ENCODE data around the gene COL25A1. TPM values are rescaled to one million over a fixed set of nuclear protein-coding genes. Genes with fewer than 3 reads are reported as not detected.

The COL25A1 gene
- total RNA-seq, 1 donor from 2014 or later, result 1.3 TPM

DNA sequence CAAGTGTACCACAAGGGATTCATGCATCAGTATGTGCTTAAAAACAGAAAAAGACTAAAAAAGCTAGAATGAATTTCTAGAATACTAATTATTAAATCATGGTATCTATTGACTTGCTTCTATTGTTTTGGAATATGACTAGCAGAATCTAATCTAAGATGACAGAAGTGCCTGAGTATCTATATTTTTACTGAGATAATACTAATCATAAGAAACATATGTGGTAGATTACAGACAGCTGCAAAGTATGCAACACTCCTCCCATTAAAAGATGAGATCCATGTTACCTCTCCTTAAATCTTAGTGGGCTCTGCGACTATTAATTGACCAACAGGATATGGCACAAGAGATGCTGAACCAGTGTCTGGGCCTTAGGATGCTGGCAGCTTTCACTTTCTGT is 89.4 kb downstream of the COL25A1 start:
- Mint-ChIP-seq H3K36me3 (ENCODE audit: unreplicated experiment) (no peaks in the 10 kb centered on the region), H3K27ac (ENCODE audit: unreplicated experiment) (no peak overlapping the region), H3K9me3 (ENCODE audit: unreplicated experiment) (no peaks in the 10 kb centered on the region), H3K27me3 (ENCODE audit: unreplicated experiment) (no peaks in the 10 kb centered on the region), H3K4me1 (ENCODE audit: unreplicated experiment) (peaks cover 16% of the 10 kb centered on the region), H3K4me3 (ENCODE audit: unreplicated experiment) (no peak overlapping the region)
- TF ChIP-seq, protein P1, sequence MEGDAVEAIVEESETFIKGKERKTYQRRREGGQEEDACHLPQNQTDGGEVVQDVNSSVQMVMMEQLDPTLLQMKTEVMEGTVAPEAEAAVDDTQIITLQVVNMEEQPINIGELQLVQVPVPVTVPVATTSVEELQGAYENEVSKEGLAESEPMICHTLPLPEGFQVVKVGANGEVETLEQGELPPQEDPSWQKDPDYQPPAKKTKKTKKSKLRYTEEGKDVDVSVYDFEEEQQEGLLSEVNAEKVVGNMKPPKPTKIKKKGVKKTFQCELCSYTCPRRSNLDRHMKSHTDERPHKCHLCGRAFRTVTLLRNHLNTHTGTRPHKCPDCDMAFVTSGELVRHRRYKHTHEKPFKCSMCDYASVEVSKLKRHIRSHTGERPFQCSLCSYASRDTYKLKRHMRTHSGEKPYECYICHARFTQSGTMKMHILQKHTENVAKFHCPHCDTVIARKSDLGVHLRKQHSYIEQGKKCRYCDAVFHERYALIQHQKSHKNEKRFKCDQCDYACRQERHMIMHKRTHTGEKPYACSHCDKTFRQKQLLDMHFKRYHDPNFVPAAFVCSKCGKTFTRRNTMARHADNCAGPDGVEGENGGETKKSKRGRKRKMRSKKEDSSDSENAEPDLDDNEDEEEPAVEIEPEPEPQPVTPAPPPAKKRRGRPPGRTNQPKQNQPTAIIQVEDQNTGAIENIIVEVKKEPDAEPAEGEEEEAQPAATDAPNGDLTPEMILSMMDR (IDR thresholded peaks at IDR 0.05), result no peak
- DNase-seq (ENCODE audit: extremely low spot score, unreplicated experiment), result no peak

DNA sequence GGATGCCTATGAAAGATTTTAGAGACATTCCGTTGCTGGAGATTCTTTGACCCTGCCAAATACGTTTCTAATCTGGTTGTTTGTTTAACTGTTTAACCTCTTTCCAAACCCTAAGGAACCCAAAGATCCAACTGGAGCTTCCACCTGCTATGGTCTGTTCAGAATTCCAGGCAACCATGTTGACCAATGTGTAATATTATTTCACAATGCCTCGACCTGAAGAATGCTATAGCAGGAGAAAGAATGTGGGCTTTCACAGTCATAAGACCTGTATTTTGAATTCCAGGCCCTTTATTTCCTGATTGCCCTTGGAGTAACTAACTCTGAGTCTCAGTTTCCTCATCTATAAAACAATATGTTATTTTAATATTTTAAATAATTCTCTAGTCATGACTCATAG is 90.8 kb downstream of the COL25A1 start:
- no peaks in the 10 kb centered on the region for H3K36me3 Mint-ChIP-seq (ENCODE audit: unreplicated experiment)
- no peaks in the 10 kb centered on the region for H3K27me3 Mint-ChIP-seq (ENCODE audit: unreplicated experiment)
- H3K27ac Mint-ChIP-seq (ENCODE audit: unreplicated experiment), result no peak overlapping the region
- H3K9me3 Mint-ChIP-seq (ENCODE audit: unreplicated experiment), result no peaks in the 10 kb centered on the region
- peaks cover 16% of the 10 kb centered on the region for H3K4me1 Mint-ChIP-seq (ENCODE audit: unreplicated experiment)
- H3K4me3 Mint-ChIP-seq (ENCODE audit: unreplicated experiment), result no peak overlapping the region
- DNase-seq (ENCODE audit: extremely low spot score, unreplicated experiment), result no peak
- TF ChIP-seq, protein P1 (IDR thresholded peaks at IDR 0.05), result no peak

DNA sequence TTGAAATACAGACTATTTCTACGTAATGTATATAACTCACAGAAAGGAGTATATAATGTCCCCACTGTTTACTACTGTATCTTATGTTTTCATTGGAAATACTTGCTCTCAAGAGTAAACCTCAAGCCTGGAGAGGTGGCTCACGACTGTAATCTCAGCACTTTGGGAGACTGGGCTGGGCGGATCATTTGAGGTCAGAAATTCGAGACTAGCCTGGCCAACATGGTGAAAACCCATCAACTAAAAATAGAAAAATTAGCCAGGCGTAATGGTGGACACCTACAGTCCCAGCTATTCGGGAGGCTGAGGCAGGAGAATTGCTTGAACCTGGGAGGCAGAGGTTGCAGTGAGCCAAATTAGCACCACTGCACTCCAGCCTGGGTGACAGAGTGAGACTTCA is 92.8 kb downstream of the COL25A1 start:
- H3K9me3 Mint-ChIP-seq (ENCODE audit: unreplicated experiment), result no peaks in the 10 kb centered on the region
- TF ChIP-seq, protein P1 (IDR thresholded peaks at IDR 0.05), result no peak

DNA sequence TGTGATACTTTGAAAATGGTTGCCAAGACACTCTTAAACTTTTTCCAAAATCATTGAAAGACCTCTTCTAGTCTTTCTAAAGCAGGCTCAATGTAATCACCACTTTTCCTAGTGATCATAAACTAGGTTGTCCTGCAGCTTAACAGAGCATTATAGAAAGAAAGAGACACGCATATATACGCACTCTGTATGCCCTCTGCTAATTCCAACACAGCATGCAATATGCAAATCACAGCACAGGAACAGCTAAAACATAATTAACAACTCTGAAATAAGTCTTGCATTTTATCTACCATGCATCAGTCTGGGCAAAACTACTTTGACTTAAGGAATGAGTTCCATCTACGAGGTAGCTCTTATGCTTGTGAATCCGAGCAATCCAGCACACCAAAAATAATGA is 94.6 kb downstream of the COL25A1 start:
- TF ChIP-seq, protein P1 (IDR thresholded peaks at IDR 0.05), result no peak
- H3K4me1 Mint-ChIP-seq (ENCODE audit: unreplicated experiment), result peaks cover 7% of the 10 kb centered on the region
- DNase-seq (ENCODE audit: extremely low spot score, unreplicated experiment), result no peak
- H3K27ac Mint-ChIP-seq (ENCODE audit: unreplicated experiment), result no peak overlapping the region
- H3K27me3 Mint-ChIP-seq (ENCODE audit: unreplicated experiment), result no peaks in the 10 kb centered on the region
- no peaks in the 10 kb centered on the region for H3K36me3 Mint-ChIP-seq (ENCODE audit: unreplicated experiment)
- H3K4me3 Mint-ChIP-seq (ENCODE audit: unreplicated experiment), result no peak overlapping the region
- H3K9me3 Mint-ChIP-seq (ENCODE audit: unreplicated experiment), result no peaks in the 10 kb centered on the region

More for the DNA sequence above, 92.8 kb downstream of the COL25A1 start:
- no peak overlapping the region for H3K4me3 Mint-ChIP-seq (ENCODE audit: unreplicated experiment)
- no peak overlapping the region for H3K27ac Mint-ChIP-seq (ENCODE audit: unreplicated experiment)
- no peaks in the 10 kb centered on the region for H3K36me3 Mint-ChIP-seq (ENCODE audit: unreplicated experiment)
- peaks cover 9% of the 10 kb centered on the region for H3K4me1 Mint-ChIP-seq (ENCODE audit: unreplicated experiment)
- H3K27me3 Mint-ChIP-seq (ENCODE audit: unreplicated experiment), result no peaks in the 10 kb centered on the region
- DNase-seq (ENCODE audit: extremely low spot score, unreplicated experiment), result no peak

DNA sequence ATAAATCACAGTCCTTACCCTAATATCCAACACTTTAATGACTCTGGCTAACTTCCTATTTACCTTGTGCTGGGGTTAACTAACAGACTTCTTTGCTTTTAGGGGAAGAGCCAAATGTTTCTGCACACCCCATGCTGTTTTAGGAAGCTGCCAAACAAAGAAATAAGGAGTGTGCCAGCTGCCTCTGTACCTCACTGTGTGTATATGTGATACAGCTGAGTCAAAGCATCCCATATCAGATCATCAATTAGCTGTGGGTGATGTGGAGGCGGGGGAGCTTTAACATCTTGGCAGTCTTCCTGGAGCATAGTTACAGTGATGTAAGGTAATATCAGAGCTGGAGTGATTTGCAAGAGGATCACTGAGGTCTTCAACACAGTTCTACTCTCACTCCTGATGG is 95.4 kb downstream of the COL25A1 start:
- no peak overlapping the region for H3K27ac Mint-ChIP-seq (ENCODE audit: unreplicated experiment)

More for the DNA sequence above, 95.4 kb downstream of the COL25A1 start:
- H3K4me1 Mint-ChIP-seq (ENCODE audit: unreplicated experiment), result peaks cover 7% of the 10 kb centered on the region
- no peak overlapping the region for H3K4me3 Mint-ChIP-seq (ENCODE audit: unreplicated experiment)
- H3K36me3 Mint-ChIP-seq (ENCODE audit: unreplicated experiment), result no peaks in the 10 kb centered on the region
- no peaks in the 10 kb centered on the region for H3K9me3 Mint-ChIP-seq (ENCODE audit: unreplicated experiment)
- TF ChIP-seq, protein P1 (IDR thresholded peaks at IDR 0.05), result no peak
- no peak for DNase-seq (ENCODE audit: extremely low spot score, unreplicated experiment)
- H3K27me3 Mint-ChIP-seq (ENCODE audit: unreplicated experiment), result no peaks in the 10 kb centered on the region
